Fibroblast of lung (primary cell): ENCODE data around the gene SCAF11.

Experiments used
- EZH2 ChIP-seq: IDR thresholded peaks from 2 replicates; pipeline ENCODE4 v1.5.1; 2012; ENCODE audit warnings: low read length, control low read depth, mild to moderate bottlenecking; ENCODE audit errors: missing control alignments
- TF ChIP-seq, protein P1 (sequence below), 2 donors: IDR thresholded peaks in 1 of 2; conservative IDR thresholded peaks in 1 of 2; 1 replicate in 1 of 2; 2 replicates in 1 of 2; pipeline ENCODE4 v1.5.1; 2011 to 2012; ENCODE audit warnings: low read length in 2 of 2, control low read depth in 1 of 2, inconsistent platforms in 1 of 2, low read depth in 1 of 2, mild to moderate bottlenecking in 1 of 2

DNA sequence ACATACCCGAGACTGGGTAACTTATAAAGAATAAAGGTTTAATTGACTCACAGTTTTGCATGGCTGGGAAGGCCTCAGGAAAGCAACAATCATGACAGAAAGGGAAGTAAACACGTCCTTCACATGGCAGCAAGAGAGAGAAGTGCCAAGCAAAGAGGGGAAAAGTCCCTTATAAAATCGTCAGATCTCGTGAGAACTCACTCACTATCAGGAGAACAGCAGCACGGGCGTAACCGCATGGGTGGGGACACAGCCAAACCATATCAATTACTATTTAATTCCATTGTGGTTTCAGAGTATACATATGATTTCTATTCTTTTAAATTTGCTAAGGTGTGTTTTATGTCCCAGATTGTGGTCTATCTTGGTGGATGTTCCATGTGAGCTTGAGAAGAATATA is 117.9 kb downstream of the SCAF11 start:
- TF ChIP-seq, protein P1, sequence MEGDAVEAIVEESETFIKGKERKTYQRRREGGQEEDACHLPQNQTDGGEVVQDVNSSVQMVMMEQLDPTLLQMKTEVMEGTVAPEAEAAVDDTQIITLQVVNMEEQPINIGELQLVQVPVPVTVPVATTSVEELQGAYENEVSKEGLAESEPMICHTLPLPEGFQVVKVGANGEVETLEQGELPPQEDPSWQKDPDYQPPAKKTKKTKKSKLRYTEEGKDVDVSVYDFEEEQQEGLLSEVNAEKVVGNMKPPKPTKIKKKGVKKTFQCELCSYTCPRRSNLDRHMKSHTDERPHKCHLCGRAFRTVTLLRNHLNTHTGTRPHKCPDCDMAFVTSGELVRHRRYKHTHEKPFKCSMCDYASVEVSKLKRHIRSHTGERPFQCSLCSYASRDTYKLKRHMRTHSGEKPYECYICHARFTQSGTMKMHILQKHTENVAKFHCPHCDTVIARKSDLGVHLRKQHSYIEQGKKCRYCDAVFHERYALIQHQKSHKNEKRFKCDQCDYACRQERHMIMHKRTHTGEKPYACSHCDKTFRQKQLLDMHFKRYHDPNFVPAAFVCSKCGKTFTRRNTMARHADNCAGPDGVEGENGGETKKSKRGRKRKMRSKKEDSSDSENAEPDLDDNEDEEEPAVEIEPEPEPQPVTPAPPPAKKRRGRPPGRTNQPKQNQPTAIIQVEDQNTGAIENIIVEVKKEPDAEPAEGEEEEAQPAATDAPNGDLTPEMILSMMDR (conservative IDR thresholded peaks at IDR 0.05 in 1 of 2, IDR thresholded peaks at IDR 0.05 in 1 of 2; ENCODE audit: low read depth in 1 of 2, low read length in 2 of 2): no peak
- no peak for TF ChIP-seq EZH2
